ENCODE results near the gene ZRANB1. TPM values are rescaled to one million over a fixed set of nuclear protein-coding genes. Genes with fewer than 3 reads are reported as not detected.
"Not testable (repeated sequence)": the region's sequence is repeated elsewhere in the genome, so short reads cannot be mapped to it uniquely, and the experiment has no call there.

The ZRANB1 gene
- total and polyA plus RNA-seq, 4 donors: 14.8 to 32.4 (median 22.1) TPM

DNA sequence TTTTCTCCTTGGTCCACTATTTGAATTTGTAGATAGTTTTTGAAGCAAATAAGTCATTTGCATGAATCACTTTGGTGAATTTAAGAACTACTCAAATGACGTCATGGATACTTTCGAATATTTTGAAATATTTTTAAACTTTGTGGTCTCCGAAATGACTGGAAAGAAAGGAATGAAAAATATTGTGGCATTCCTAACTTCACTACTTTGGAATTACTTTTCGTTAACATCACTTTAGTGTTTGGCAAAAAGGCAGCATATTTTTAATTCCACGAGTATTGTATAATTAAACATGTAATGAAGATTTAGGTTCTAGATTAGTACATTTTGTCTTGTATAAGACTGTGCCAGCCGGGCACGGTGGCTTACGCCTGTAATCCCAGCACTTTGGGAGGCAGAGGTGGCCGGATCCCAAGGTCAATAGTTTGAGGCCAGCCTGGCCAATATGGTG, 35.3 kb upstream of the ZRANB1 start:
- DNase-seq (peak; percentile 69 to 88), ATAC-seq (ENCODE audit: low FRiP score) (no peak)
- intact Hi-C loops (cut with DNase I): loop anchor here in 1 of 2 donors (10.0 kb wide), 1 partner anchor 248 kb away; no protein-coding TSS in a partner anchor
- no peaks in the 10 kb centered on the region for H3K36me3 ChIP-seq (ENCODE audit: control insufficient read depth in 1 of 2, insufficient read depth in 2 of 2, low read length in 1 of 2)
- H3K27me3 ChIP-seq (ENCODE audit: control insufficient read depth in 1 of 2, insufficient read depth in 2 of 2, low read length in 1 of 2): no peaks in the 10 kb centered on the region
- H3K4me1 ChIP-seq (ENCODE audit: control insufficient read depth in 1 of 2, insufficient read depth in 2 of 2, low read length in 2 of 2): peaks cover 0 to 1% of the 10 kb centered on the region in 2 donors
- H3K27ac ChIP-seq (ENCODE audit: low read depth in 1 of 2, low read length in 2 of 2): no peak overlapping the region
- no peaks in the 10 kb centered on the region for H3K9me3 ChIP-seq (ENCODE audit: control insufficient read depth, low read length)
- 4 to 5% methylated on average over 9 of the region's 9 CpGs for WGBS, 2 donors
- no peak overlapping the region for H3K4me3 ChIP-seq (ENCODE audit: low read length in 2 of 2)

DNA sequence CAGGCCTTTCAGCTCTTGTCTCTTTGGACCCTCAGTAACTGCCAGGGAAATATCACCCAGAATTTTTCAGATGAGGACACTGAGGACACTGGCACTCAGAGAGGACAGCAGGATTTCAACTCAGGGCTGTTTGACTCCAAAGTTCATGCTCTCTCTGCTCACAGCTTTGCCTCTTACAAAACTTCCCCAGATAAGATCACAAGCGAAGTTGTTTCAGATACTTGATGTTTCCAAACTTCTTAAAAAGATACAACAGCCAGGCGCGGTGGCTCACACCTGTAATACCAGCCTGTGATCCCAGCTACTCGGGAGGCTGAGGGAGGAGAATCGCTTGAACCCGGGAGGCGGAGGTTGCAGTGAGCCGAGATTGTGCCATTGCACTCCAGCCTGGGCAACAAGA, 32.4 kb upstream of the ZRANB1 start:
- DNase-seq (no peak), ATAC-seq (ENCODE audit: low FRiP score) (no peak)
- no peak overlapping the region for H3K4me3 ChIP-seq (ENCODE audit: low read length in 2 of 2)
- H3K9me3 ChIP-seq (ENCODE audit: control insufficient read depth, low read length): no peaks in the 10 kb centered on the region
- peaks cover 0 to 1% of the 10 kb centered on the region in 2 donors for H3K4me1 ChIP-seq (ENCODE audit: control insufficient read depth in 1 of 2, insufficient read depth in 2 of 2, low read length in 2 of 2)
- H3K27ac ChIP-seq (ENCODE audit: low read depth in 1 of 2, low read length in 2 of 2): no peak overlapping the region
- WGBS, 2 donors: 91% methylated on average over 8 of the region's 8 CpGs
- H3K27me3 ChIP-seq (ENCODE audit: control insufficient read depth in 1 of 2, insufficient read depth in 2 of 2, low read length in 1 of 2): no peaks in the 10 kb centered on the region
- H3K36me3 ChIP-seq (ENCODE audit: control insufficient read depth in 1 of 2, insufficient read depth in 2 of 2, low read length in 1 of 2): no peaks in the 10 kb centered on the region
- intact Hi-C loops (cut with DNase I): loop anchor here in 1 of 2 donors (10.0 kb wide), 1 partner anchor 245 kb away; no protein-coding TSS in a partner anchor

DNA sequence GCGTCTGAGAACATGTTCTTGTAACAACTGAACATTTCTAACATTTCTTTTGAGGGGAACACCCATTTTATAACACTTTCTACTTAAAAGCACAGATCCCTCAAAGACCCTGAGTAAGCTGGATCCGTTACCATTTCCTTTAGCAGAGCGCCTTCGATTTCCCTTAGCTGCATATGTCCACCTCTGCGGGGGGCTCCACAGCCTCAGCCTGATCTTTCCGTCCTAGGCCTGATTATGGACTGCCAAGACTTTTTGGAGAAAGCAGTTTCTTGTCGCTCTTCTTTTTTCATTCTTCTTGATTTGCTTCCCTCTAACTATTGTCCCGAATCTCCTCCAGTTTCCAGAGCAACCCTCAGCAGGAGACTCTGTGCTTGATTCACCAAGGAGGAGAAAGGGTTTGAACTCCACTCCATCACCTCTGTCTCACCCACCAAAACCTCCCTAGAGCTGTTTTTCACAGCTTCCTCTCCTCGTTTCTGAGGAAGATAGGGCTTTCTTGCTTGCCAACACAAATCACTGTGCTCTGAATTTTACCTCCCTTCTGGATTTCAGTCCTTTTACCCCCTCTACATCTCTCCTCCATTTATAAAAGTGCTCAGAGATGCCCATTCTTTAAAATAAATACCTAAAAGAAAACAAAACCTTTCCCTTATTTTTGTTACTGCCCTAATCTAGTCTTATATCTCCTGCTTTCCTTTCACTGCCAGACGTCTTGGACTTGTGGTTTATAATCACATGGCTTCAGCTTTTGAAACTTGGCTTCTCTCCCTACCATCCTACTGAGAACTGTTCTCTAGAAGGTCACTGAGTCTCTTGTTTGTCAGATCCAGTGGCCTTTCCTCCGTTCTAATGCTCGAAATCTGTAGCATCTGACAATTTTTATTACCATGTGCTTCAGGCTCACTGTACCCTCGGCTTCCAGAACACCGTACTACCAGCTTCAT, 30.5 kb upstream of the ZRANB1 start:
- no peak for DNase-seq
- H3K4me3 ChIP-seq (ENCODE audit: low read length in 2 of 2): no peak overlapping the region
- H3K9me3 ChIP-seq (ENCODE audit: control insufficient read depth, low read length): no peaks in the 10 kb centered on the region
- no peaks in the 10 kb centered on the region for H3K27me3 ChIP-seq (ENCODE audit: control insufficient read depth in 1 of 2, insufficient read depth in 2 of 2, low read length in 1 of 2)
- 7% methylated on average over 14 of the region's 14 CpGs for WGBS, 2 donors
- ATAC-seq (ENCODE audit: low FRiP score): peak; percentile 42
- H3K27ac ChIP-seq (ENCODE audit: low read depth in 1 of 2, low read length in 2 of 2): peak overlapping the region; percentile 76 to 98
- peaks cover 0 to 1% of the 10 kb centered on the region in 2 donors for H3K4me1 ChIP-seq (ENCODE audit: control insufficient read depth in 1 of 2, insufficient read depth in 2 of 2, low read length in 2 of 2)
- no peaks in the 10 kb centered on the region for H3K36me3 ChIP-seq (ENCODE audit: control insufficient read depth in 1 of 2, insufficient read depth in 2 of 2, low read length in 1 of 2)
- intact Hi-C loops (cut with DNase I): no loop called here

DNA sequence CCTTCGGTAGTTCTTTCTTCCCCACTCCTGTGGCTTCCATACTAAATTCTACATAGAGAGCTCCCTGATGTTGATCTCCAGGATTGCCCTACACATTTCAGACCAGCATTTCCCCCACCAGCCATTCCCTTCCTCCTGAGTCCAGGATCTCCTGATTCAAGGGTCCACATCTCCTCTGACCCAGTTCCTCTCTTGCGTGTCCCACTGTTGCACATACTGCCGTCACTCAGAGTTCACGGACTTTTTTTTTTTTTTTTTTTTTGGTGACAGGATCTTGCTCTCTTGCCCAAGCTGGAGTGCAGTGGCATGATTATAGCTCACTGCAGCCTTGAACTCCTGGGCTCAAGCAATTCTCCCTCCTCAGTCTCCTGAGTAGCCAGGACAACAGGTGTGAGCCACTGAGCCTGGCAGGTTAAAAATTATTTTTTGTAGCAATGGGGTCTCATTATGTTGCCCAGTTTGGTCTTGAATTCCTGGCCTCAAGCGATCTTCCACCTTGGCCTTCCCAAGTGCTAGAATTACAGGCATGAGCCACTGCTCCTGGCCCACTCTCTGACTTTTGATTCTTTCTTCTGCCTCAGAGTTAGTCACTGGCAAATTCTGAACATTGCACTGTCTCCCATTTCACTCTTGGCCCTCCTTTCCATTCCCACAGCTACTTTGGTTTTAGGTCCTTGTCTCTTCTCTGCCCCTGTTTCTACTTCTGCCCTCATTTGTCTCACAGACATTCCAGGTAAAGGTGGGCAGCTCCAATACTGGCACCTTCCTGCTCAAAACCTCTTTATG, 29.6 kb upstream of the ZRANB1 start:
- Histone ChIP-seq H3K4me1 (ENCODE audit: control insufficient read depth in 1 of 2, insufficient read depth in 2 of 2, low read length in 2 of 2) (peaks cover 0 to 1% of the 10 kb centered on the region in 2 donors), H3K4me3 (ENCODE audit: low read length in 2 of 2) (no peak overlapping the region), H3K36me3 (ENCODE audit: control insufficient read depth in 1 of 2, insufficient read depth in 2 of 2, low read length in 1 of 2) (no peaks in the 10 kb centered on the region), H3K27me3 (ENCODE audit: control insufficient read depth in 1 of 2, insufficient read depth in 2 of 2, low read length in 1 of 2) (no peaks in the 10 kb centered on the region), H3K9me3 (ENCODE audit: control insufficient read depth, low read length) (no peaks in the 10 kb centered on the region), H3K27ac (ENCODE audit: low read depth in 1 of 2, low read length in 2 of 2) (peak overlapping the region in 1 of 2 donors; percentile 61)
- DNase-seq (no peak), ATAC-seq (ENCODE audit: low FRiP score) (no peak)
- WGBS, 2 donors: 22 to 28% methylated on average over 5 of the region's 5 CpGs
- intact Hi-C loops (cut with DNase I): no loop called here

DNA sequence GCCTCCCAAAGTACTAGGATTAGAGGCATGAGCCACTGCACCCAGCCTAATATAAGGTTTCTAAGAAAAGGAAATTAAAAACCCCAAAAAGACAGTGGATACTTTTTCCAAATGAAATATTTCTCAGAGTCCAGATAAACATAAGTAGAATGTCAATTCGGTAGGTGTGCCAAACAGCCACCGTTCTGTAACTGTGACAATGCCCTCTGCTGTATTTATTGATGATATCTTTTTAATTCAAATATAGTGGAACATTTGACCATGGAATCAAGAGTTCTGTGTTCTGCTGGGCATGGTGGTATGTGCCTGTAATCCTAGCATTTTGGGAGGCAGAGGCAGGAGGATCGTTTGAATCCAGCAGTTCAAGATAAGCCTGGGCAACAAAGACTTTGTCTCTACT, 28.8 kb upstream of the ZRANB1 start:
- Histone ChIP-seq H3K4me3 (ENCODE audit: low read length in 2 of 2) (no peak overlapping the region), H3K4me1 (ENCODE audit: control insufficient read depth in 1 of 2, insufficient read depth in 2 of 2, low read length in 2 of 2) (peaks cover 0 to 1% of the 10 kb centered on the region in 2 donors), H3K27ac (ENCODE audit: low read depth in 1 of 2, low read length in 2 of 2) (no peak overlapping the region), H3K36me3 (ENCODE audit: control insufficient read depth in 1 of 2, insufficient read depth in 2 of 2, low read length in 1 of 2) (no peaks in the 10 kb centered on the region), H3K9me3 (ENCODE audit: control insufficient read depth, low read length) (no peaks in the 10 kb centered on the region), H3K27me3 (ENCODE audit: control insufficient read depth in 1 of 2, insufficient read depth in 2 of 2, low read length in 1 of 2) (no peaks in the 10 kb centered on the region)
- 61 to 71% methylated on average over 3 of the region's 3 CpGs for WGBS, 2 donors
- intact Hi-C loops (cut with DNase I): no loop called here
- ATAC-seq (ENCODE audit: low FRiP score) (no peak), DNase-seq (no peak)

DNA sequence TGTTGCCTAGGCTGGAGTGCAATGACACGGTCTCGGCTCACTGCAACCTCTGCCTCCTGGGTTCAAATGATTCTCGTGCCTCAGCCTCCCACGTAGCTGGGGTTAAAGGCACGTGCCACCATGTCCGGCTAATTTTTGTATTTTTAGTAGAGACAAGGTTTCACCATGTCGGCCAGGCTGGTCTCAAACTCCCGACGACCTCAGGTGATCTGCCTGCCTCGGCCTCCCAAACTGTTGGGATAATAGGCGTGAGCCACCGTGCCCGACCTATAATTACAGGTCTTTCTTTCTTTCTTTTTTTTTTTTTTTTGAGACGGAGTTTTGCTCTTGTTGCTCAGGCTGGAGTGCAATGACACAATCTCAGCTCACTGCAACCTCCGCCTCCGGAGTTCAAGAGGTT, 27.5 kb upstream of the ZRANB1 start:
- DNase-seq; H3K4me1 ChIP-seq (ENCODE audit: control insufficient read depth in 1 of 2, insufficient read depth in 2 of 2, low read length in 2 of 2); H3K9me3 ChIP-seq (ENCODE audit: control insufficient read depth, low read length); ATAC-seq (ENCODE audit: low FRiP score); H3K27ac ChIP-seq (ENCODE audit: low read depth in 1 of 2, low read length in 2 of 2); H3K4me3 ChIP-seq (ENCODE audit: low read length in 2 of 2); H3K36me3 ChIP-seq (ENCODE audit: control insufficient read depth in 1 of 2, insufficient read depth in 2 of 2, low read length in 1 of 2); H3K27me3 ChIP-seq (ENCODE audit: control insufficient read depth in 1 of 2, insufficient read depth in 2 of 2, low read length in 1 of 2); intact Hi-C loops (cut with DNase I): not testable (repeated sequence)
- 87 to 90% methylated on average over 16 of the region's 16 CpGs for WGBS, 2 donors

DNA sequence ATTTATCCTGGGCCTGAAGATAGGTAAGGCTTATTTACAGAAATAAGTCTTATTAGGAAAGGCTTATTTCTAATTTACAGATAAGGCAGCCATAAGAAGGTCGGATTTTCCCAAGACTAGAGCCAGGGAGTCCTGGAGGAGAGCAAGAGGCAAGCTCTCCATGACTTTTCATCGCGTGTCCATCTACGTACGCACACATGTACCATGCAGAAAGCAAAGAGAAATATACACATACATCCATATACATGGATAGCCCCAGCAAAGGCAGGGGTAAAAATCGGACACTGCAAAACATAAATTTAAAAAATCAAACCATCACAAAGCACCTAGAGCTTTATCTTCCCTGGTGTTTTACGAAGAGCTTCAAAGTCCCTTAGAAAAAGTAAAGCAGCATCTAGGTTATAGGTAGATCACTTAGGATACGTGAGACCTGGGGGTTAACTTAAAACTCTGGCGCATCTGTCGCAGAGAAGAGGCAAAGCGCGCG, 25.8 kb upstream of the ZRANB1 start:
- H3K4me1 ChIP-seq (ENCODE audit: control insufficient read depth in 1 of 2, insufficient read depth in 2 of 2, low read length in 2 of 2): peaks cover 3 to 5% of the 10 kb centered on the region in 2 donors
- peak overlapping the region; percentile 49 to 90 for H3K27ac ChIP-seq (ENCODE audit: low read depth in 1 of 2, low read length in 2 of 2)
- 1 to 2% methylated on average over 13 of the region's 13 CpGs for WGBS, 2 donors

More for the DNA sequence above, 25.8 kb upstream of the ZRANB1 start:
- Histone ChIP-seq H3K36me3 (ENCODE audit: control insufficient read depth in 1 of 2, insufficient read depth in 2 of 2, low read length in 1 of 2) (no peaks in the 10 kb centered on the region), H3K4me3 (ENCODE audit: low read length in 2 of 2) (peak overlapping the region; percentile 8 to 80), H3K9me3 (ENCODE audit: control insufficient read depth, low read length) (no peaks in the 10 kb centered on the region), H3K27me3 (ENCODE audit: control insufficient read depth in 1 of 2, insufficient read depth in 2 of 2, low read length in 1 of 2) (no peaks in the 10 kb centered on the region)
- DNase-seq (no peak), ATAC-seq (ENCODE audit: low FRiP score) (no peak)
- intact Hi-C loops (cut with DNase I): loop anchor here (2.0 to 5.0 kb wide), 4 partner anchors 55 to 246 kb away; partner anchors contain the start of gene CTBP2 (in 1 of the 2)

Measured in aorta (tissue), 5 donors.